HG03571 (cell line): Measurements from ENCODE around the gene SLC9A8.

ENCODE experiments used
- ATAC-seq: cut with Tn5 transposase; IDR thresholded peaks from one replicate; pipeline ENCODE4 v1.9.1; 2021; ENCODE audit not compliant: unreplicated experiment

The SLC9A8 gene

DNA sequence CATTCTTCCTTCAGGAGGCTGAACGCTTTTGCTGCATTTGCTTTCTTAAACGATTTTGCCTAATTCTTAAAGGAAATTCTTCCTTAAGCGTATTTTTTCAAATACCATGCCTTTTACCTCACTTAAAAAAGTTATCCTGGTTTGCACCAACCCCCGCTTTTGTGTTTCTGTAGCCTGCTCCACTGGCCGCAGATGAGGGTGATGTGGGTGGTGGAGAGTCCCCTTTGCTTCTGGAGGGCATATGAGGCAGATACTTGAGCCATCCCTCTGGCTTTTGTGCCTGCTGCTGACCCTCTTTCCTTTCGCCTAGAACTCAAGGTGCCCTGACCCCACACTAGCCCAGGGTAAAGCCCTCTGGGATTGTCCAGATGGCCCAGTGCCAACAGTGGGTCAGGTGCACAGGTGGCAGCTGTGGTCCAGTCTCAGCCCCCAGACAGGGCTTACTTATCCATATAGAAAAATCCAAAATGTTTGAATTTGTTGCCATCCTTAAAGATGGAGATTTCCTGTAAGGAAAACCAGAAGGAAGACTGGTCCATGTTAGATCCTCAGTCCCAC is 58.8 kb downstream of the SLC9A8 start:
- ATAC-seq: no peak

GRCh38 chr20:49872056-49872455 is 59.4 kb downstream of the SLC9A8 start:
- ATAC-seq: no peak

DNA sequence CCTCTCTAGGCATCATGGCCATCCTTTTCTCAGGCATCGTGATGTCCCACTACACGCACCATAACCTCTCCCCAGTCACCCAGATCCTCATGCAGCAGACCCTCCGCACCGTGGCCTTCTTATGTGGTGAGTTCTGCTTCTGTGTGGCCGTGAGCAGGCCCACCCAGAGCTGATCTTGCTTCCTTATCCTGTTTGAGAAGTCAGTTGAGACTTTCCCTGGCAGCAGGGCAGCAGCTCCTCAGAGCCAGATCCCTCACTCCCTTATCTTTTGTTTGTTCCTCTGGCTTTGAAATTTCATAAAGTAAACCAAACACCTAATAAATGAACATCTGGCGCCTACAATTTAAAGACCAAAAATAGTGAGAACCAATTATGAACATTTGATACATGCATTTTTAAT is 62.1 kb downstream of the SLC9A8 start:
- no peak for ATAC-seq

DNA sequence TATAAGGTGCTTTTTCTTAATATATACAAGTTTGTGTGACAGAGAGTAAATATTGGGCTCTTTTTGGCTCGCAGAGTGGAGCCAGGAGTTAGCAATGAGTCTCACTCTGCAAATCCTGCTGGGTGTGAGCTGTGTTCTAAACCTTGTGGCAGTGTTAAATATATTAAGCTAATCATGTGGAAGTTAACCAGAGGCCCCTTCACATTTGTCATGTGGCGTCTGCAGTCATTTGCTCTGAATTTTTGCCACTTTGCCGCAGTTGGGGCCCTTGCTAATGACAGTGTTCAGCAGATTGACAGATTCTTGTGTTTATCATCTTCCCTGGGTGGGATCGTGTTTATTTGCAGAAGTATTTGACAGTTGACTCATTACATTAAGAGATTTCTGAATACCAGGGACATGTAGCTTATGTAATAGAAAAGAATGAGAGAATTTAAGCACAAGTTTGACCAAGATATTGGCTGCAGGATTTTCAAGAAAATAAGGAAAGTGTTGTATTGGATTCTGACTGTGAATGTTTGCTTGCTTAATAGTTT is 64.8 kb downstream of the SLC9A8 start:
- no peak for ATAC-seq

DNA sequence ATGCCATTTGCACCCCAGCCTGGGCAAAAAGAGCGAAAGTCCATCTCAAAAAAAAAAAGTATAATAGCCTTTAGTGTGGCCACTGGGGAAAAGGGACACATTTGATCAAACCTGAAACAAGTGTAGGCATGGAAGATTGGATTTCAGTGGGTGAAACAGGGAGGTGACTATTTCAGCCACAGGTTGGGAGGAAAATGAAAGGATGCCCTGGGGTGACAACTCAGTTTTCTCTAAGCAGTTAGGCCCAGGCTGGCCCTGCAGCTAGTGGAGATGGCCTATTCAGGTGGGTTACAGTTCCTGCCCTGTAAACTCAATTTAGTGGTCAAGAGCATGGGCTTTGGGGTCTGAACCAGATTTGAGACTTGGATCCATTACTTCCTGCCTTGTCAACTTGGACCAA is 66.3 kb downstream of the SLC9A8 start:
- ATAC-seq: no peak

DNA sequence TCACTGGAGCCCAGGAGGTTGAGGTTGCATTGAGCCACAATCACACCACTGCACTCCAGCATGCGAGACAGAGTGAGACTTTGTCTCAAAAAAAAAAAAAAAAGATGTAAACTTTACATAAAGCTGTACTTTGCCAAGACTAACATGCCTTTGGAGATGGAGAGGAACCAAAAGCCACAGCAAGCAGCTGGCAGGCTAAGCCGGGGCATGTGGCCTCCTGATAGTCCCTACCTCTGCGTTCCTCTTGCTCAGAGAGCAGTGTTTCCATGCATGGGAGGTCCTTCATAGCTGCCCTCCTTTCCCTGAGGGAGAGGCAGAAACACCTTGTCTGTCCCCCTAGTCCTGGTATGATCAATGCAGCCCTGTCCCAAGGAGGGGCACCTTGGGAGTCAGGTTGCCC is 67.5 kb downstream of the SLC9A8 start:
- ATAC-seq: no peak

DNA sequence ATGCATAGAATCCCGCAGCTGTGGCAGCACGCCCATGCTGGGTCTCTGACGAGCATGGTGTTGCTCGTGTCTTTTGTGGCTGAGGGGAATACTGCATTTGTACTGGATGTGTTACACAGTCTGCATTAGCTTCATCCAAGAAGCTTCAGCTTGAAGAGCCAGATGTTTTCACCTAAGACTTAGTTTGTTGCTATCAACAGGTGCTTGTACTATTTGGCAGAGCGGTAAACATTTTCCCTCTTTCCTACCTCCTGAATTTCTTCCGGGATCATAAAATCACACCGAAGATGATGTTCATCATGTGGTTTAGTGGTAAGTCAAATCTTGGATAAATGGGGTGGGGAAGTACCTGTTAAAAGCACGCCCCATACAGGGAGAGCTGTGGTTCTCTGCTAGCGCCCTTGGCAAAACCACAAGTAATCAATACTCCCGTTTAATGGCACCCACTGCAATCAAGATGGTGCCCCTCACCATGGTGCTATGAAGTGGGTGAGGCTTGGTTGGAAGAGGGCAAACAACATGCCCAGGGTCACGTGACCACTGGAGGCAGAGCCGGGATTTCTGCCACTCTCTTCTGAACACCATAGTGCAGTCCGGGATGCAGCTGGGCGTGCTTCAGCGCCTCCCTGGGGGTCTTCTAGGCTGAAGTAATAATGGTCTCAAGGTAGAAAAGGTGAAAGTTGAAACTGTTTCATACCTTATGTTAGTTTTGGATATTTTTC is 68.3 kb downstream of the SLC9A8 start:
- ATAC-seq: no peak

- ATAC-seq: no peak
These were observed 69.7 kb downstream of the SLC9A8 start for GRCh38 chr20:49882171-49882970.

DNA sequence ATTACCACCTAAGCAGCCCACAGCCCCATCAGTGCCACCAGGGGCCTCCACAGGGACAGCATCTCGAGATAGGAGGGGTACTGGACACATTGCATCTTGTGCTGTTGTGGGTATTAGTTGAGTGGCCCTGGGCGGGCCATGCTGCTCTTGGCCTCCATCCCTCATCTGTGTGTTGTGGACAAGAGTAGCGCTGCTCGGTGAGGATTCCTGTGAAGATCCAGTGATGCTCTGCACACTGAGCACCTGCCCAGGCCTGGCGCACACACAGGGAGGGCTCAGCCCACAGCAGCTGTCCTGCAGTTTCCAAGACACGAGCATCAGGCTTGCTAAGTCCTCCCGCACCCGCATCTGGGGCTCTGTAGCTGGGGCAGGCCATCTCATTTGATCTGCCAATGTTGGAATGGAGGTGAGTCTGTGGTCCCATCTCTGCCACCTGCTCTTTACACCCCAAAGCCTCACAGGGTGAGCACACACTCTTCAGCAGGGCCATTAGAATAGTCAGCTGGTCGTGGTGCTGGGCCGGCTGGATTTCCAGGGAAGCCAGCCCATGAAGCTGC is 70.7 kb downstream of the SLC9A8 start:
- ATAC-seq: no peak

- no peak for ATAC-seq
These were observed 73.1 kb downstream of the SLC9A8 start for GRCh38 chr20:49885558-49886332.

DNA sequence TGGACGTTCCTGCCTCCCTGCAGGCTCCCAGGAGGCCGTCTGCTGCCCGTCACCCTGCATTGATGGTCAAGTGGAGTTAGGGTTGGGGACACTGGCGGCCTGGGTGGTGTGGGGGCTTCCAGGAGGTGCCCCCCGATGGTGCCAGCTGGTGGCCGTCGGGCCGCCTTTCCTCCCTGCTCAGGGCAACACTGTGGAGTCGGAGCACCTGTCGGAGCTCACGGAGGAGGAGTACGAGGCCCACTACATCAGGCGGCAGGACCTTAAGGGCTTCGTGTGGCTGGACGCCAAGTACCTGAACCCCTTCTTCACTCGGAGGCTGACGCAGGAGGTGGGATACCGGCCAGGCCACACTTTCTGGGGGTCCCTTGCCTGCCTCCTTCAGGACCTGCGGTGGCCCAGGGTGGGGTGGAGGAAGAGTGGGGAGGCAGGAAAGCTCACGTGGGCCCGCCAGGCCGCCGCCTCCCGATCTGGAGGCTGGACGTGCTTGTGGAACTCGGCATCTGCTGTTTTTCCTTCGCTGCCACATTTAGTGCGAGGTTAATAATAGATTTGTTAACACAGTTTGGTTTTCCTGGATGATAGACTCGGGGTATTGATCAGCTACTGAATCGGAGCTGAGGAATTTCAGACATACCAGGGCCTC is 74.1 kb downstream of the SLC9A8 start:
- ATAC-seq: no peak

GRCh38 chr20:49887251-49888211 is 74.9 kb downstream of the SLC9A8 start:
- no peak for ATAC-seq

GRCh38 chr20:49888212-49889000 is 75.8 kb downstream of the SLC9A8 start:
- no peak for ATAC-seq

GRCh38 chr20:49889001-49889934 is 76.6 kb downstream of the SLC9A8 start:
- no peak for ATAC-seq

DNA sequence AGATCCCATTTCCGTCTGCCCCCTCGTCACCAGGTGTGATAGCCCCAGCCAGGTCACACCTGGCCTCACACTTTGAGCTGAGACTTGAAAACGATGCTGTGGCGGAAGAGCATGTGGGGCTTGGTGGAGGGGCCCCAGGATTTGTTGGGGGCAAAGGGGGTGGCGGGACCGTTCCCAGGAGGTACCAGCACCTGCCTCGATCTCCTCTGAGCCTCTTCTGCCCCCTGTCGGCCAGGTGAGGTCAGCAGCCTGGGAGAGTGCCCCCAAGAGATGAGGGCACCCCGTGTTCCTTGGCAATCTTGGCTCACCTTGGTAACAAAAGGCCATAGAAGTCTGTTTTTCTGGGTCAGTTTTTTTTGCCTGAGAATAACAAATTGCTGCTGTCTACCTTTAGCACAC is 77.3 kb downstream of the SLC9A8 start:
- no peak for ATAC-seq

- ATAC-seq: no peak
These were observed 78.1 kb downstream of the SLC9A8 start for GRCh38 chr20:49890471-49891361.
